Left renal cortex interstitium (tissue), 4 donors: Measurements from ENCODE around the gene GLIS1. TPM values are rescaled to one million over a fixed set of nuclear protein-coding genes. Genes with fewer than 3 reads are reported as not detected.

Experiments used
- DNase-seq, 4 donors: peaks; one replicate each; pipeline ENCODE4 v3.0.0-alpha.2; 2013; ENCODE audit warnings: low read depth in 4 of 4, low spot score in 2 of 4, missing footprints in 1 of 4
- polyA plus RNA-seq, 4 donors: library from polyadenylated mRNA; unstranded; fragments of 120-200 nt; gene quantifications; one replicate each; pipeline ENCODE4 v1.2.1, GENCODE V29; 2013; ENCODE audit not compliant: insufficient read length in 4 of 4

The GLIS1 gene
- polyA plus RNA-seq, 4 donors = 1.8 to 3.6 (median 3.0) TPM

DNA sequence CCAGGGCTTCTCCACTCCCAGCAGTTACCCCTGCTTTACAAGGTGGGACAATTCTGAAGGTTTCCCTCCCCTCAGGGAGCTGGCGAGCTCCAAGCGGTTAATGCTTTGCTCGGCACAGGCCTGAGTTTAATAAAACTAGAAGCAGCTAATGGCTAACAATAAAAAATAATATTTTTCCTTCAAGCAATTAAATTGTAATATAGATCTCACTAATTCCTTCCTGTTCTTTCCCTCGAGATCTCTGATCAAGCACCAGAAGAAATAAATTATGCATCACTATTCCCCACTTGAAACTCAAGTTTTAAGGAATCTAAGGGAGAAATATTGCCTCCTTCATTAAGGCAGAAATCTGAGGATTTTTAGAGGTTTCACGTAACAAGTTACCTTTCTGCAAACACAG, 42.9 kb downstream of the GLIS1 start:
- DNase-seq = no peak

DNA sequence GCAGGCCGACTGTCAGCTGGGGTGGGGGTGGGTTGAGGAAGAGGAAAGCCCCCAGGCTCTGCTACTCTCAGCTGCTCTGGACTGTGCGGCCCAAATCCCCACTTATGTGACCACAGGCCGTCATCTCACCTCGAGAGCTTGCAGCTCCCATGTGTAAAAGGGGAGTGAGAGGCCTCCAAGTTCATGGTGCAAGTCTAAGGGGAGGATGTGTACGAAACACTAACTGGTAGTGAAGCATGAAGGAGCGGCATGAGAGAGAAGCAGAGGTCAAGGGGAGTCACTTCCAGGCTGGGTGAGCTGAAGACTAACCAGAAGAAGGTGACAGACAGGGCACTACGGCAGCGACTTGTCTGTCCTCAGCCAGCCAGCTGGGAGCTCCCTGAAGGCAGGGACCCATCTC, 43.8 kb downstream of the GLIS1 start:
- no peak for DNase-seq

DNA sequence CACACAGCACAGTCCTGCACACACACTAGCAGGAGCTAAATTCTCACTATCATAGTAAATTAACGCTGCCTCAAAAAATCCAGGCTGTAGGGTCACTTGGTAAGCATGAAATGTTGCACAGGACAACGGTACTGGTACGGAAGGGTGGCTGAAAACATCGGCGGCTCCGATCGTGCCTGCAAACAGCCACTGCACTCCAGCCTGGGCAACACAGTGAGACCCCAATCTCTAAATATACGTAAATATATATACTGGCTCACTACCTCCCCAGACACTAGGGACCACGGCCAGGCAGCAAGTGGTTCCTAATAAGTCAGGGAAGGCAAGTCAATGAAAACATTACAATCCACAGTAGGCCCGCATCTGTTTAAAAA, 44.3 kb downstream of the GLIS1 start:
- no peak for DNase-seq

DNA sequence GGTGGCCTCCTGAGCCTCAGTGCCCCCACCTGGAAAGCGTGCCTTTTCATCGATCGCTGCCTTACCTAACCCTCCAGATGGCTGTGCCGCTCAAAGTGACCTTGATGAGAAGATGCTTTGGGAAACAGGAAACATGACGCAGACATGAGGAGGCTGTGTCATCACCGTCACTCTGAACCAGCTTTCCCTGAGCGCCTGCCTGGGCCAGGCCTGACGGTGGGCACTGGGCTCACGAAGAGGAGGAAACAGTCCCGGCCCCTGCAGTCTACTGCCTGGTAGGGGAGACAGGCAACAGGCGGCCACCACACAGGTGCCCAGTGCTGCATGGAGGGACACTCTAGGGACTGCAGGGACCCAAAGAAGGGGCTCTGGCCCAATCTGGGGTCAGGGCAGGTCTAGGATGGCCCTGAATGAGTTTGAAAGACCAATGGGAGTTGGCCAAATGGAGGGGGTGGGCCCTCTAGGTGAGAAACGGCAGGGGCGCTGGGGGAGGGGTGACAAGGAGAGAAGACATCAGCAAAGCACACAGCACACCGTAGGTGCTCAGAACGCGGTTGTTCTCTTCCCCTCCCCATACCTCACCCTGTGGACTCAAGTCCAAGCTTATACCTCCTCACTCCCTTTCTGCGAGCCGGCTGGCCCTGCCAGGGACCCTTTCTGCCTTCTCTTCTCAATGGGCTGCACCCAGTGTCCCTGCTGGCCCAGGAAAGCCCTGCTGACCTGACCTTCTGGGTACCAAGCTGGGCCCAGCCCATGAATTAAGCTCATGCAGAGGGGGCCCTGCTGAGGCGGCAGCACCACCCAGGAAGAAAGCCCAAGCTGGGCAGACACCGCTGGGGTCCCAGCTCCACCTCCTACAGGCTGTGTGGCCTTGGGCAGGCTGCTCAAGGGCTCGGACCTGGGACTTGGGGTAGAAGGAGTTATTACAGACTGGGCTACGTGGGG, 44.9 kb downstream of the GLIS1 start:
- DNase-seq = no peak

DNA sequence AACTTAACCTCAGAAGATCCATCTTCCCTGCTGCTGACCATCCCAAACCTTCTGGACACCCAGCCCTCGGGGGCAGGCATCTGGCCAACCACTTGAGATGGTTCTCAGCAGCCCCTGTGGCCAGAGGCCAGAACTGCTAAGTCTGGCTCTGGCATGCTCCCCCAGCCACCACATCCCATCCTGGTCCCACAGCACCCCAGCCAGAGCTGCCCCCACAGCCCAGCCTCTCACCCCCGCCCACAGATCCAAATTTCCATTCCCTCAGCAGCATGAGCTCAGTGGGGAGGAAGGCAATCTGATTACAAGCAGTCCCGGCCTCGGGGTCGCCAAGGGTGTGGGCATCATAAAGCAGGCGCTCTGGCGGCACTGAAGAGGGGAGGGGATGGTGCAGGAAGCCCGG, 45.6 kb downstream of the GLIS1 start:
- no peak for DNase-seq

DNA sequence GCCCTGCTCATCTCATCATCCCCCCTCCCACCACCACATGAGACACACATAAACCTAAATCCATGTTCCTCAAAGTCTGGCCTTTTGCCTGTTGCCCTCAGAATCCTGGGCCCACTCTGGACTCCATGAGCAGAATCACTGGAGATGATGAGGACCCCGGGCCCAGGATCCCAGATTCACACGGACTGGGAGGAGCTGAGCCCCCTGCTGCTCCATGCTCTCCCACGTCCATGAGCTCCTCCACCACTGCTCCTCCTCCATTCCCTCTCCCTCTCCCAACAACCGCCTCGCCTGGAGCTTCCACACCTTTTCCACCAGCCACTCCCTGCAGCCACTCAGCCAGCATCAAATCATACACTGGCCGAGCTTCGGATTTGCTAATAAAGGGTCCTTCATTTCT, 47.6 kb downstream of the GLIS1 start:
- no peak for DNase-seq

DNA sequence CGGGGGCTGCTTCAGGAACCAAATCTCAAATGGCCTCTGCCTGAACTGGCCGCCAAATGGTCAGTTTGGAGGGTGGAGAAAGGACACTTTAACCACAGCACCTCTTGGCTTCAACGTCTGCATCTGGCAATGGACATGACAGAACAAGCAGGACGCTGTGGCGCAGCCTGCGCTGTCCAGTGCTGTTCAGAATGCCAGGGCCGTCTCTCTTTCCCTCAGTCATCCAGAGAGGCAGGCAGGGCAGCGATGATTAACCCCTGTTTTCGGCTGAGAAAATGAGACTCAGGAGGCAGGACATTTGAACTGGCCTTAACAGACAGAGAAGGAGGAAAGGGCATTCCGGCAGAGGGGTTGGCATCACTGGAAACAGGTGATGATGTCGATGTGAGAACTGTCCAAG, 48.6 kb downstream of the GLIS1 start:
- DNase-seq = no peak

DNA sequence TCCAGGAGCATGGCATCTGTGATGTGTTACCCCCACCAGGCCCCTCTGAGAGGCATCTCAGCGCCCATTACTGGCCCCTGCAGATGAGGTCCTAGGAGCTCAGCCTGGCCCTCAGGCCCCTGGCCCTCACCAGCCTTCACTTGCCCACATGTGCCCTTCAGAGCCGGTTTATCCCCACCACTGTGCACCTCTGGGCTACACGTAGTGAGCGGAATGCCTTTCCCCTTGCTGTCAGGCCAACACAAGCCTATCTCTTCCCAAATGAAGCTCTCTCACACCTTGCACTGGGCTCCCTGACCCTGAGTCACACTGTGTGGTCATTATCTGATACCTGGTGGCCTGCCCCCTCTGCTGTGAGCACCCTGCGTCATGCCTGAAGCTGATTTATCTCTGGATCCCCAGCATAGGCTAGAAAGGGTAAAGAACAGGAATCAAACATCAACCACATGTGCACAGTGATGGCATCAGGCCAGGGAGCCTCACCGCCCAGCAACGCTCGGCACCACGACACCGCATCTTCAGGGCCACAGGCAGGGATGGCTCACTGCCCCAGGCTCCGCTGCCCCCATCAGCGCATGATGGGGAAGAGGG, 49.1 kb downstream of the GLIS1 start:
- DNase-seq = no peak

DNA sequence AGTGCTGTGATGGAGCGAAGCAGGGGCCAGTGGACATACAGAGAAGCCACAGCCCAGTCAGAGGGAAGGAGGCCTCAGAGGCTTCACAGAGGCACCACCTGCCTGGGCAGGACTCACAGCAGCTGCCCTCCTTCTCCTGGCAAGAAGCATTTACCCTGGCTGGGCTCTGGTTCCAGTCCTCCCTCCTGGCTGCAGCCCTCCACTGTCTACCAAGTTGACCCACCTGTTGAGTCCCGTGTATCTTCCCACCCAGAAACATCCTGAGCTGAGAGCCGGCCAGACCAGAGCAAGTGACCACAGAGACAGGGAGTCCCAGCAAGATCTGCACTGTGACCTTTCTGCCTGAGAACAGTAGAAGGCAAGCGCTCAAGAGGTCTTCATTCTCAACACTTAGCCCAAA, 49.7 kb downstream of the GLIS1 start:
- DNase-seq = no peak

DNA sequence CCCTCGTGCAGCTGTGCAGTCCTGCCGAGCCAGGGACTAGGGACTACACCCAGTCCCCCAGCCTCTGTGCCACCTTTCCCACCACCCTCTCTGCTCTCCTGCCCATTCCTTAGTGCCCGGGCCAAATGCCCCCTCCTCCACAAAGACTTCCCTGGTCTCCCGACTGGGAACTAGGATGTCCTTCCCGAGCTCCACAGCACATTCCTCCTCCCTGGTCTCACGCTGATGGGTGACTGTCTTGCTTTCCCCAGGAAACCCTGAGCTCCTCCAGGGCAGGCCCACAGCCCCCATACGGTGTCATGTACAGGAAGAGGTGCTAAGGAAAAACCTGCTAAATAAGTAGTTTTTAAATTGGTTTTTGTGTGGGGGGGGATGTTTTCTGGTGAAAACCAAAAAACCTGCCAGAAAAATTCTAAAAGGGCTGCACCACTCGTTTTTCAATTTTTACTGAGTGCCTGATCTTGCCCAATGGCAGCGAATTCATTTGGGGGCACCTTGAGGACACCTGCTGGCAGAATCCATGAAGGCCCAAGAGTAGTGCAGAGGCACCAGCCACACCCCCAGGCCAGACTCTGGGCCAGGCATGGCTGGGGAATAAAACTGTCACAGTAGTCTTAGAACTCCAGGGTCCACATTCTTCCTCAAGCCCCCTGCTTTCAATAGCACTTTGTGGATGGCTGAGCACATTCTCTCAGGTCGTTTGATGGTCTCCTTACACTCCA, 50.4 kb downstream of the GLIS1 start:
- DNase-seq = no peak

DNA sequence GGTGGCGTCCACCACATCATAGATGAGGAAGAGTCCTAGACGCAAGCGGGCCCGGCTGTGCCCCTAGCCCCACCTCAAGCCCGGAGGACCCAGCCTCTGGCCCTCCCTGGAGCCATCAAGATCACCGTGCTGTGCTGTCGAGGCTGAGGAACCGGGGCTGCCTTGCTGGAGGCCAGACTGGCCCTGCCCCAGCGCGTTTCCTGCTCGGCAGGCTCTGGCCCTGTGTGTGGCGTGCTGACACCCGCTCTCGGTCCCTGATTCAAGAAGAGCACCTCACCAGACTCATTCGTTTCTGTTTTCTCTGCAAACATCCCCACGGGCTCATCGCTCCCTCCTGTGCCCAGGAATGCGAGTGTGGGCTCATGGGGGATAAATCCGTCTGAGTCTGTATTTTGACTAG, 51.1 kb downstream of the GLIS1 start:
- DNase-seq = no peak

DNA sequence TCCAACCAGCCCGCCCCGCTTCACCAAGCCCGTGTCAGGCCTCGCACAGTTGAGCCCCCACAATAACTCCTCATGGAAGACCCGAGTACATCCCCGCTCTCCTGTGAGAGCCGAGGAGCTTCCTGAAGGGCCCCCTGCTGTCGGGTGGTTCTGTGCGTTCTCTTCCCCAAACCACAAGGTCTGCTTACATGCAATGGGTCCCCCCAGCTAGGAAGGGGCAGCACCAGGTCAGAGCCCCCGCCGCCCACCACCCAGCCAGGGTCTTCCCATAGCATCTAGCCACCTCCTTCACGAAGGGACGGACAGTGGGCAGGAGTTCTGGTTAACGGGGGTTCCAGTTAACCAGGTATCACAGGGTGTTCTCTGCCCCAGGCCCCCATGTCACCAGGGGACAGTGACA, 51.5 kb downstream of the GLIS1 start:
- DNase-seq = no peak

DNA sequence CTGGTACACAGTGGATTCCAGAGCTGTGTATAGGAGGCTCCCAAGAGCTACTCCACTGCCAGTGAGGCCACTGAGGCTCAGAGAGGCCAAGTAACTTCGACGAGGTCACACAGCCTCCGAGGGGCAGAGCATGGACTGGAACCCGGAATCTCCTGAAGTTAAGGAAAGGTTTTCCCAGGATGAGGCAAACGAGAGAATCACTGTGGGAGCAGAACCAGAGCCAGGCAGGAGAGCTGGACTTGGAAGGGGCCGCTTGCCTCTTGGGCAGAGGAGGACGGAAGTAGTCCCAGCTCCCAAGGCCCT, 52.0 kb downstream of the GLIS1 start:
- no peak for DNase-seq

DNA sequence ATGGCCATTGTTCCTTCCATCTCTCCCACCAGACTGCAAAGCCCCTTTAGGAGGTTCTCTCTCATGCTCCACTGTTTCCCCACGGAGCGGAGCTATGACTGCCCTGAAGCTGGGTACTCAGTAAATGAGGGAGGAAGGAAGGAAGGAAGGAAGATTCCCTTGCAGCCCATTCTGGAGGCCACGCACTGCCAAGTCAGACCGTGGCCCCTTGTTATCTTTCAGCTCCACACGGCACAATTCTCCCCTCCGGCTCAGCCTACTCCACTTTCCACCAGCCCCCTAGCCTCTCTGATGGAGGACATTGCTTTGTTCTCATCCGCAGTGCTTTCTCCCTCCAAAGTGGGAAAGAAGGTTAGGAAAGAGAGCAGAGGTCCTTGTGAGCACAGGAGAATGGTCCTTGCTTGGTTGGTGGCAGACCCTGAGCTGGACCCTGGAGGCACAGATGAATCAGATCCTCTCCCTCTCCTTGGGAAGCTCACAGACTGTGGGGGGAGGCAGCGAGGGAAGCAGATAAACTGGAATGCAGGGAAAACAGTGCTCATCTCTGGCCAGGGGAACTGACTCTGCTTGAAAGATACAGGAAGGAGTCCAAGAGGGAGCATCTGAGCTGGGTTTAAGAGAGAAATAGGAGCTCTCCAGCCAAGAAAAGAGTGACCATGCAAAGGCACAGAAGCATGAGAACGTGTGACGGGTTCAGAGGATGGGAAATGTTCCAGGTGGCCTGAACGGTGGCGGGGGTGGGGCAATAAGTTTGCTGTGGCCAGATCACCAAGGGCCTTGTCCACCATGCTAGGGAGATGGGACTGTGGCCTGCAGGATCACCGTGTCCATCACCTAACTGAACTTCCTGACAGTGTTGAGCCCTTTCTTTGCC, 52.6 kb downstream of the GLIS1 start:
- no peak for DNase-seq

DNA sequence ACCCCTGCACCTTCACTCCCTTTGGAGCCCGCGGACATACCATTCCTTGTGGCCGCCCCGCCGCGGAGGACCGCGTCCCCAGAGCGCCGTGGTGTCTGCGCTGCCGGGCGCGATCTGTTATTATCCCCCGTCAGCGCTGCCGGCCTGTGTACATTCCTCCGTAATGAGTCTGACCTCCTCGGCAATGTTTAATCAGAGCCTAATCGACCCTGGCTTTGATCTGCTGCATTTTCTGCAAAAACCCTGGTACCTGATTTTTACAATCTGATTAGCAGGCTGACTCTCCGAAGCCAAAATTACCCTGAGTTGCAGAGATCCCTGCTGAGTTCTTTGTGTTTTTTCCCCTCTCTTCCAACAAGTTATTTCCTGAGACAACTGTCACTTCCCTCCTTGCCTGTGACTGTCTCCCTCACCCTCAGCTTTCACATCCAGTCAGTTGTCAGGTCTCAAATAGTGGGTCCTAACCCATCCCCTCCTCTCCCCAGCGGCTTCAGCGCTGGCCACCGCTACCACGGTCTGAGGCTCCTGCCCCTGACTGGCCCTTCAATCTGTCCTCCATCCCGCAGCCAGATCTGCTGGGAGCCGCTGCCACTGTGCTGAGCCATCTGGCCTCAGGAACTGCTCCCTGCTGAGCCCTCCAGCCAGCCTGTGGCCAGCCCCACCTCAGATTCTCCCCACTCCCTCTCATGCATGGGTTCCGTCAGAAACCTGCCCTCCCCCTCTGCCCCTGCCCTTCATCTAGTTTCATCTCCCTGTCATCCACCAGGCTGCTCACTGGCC, 53.5 kb downstream of the GLIS1 start:
- DNase-seq = no peak

DNA sequence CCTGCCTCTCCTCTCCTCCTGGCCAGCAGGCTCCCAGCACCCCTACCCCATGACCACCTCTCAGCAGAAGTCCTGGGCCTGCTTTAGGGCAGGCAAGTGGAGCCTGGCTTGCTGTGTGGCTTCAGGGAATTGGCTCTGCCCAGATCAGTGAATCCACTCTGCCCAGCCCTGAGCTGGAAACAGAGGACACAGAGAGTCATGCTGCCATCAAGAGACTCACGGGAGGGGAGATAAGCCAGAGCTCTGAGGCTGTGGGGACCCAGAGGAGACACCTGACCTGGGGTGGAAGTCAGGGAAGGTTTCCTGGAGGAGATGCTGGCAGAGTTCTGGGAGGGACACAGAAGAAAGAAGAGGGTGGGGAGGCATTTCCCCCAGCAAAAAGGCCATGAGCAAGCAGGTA, 54.2 kb downstream of the GLIS1 start:
- no peak for DNase-seq

DNA sequence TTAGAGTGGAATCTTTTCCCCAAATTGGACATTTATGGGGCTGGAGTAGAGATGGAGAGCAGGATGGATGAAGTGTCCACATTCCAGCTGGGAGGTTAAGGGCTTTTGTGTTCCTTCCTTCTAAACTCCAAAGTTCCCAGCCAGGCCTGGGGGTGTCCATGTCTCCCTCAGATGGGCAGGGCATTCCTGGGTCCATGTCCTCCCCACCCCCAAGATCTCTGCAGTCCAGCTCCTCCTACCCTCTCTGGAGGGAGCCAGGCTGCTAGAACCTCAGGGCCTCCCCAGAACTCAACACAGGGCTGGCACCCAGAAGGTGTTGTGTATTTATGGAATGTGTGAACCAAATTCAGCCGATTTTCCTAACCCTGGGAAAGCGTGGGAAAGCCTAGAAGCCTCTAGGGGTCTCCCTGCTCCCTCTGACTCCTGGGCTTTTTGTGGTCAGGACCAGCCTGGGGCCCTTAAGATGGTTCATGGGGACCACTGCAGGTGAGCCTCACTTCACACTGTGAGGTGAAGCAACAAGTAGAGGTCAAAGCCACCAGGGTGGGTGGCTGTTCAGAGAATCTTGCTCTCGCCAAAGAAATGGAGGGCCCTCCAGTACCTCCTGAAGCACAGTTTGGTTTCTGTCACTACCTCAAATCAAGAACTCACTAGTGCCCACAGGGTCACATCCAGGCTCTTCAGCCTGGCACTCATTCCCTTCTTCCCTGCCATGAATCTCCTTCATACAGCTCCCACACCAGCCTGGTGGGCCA, 54.8 kb downstream of the GLIS1 start:
- DNase-seq = no peak

DNA sequence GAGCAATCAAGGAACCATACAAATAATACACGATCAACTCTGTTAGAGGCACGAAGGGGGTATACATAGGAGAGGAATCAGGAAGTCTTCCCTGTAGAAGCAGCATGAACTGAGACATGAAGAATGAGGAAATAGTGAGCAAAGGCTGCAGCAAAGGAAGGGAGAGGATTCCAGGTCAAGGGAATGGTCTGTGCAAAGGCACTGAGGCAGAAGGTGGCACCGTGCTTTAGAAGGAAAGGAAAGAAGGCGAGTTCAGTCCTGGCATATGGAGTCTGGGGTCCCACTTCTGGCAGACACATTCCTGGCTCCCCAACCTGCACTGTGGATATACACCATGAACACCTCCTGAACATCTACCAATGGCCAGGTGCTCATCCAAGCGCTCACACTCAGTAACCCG, 56.1 kb downstream of the GLIS1 start:
- DNase-seq = no peak

DNA sequence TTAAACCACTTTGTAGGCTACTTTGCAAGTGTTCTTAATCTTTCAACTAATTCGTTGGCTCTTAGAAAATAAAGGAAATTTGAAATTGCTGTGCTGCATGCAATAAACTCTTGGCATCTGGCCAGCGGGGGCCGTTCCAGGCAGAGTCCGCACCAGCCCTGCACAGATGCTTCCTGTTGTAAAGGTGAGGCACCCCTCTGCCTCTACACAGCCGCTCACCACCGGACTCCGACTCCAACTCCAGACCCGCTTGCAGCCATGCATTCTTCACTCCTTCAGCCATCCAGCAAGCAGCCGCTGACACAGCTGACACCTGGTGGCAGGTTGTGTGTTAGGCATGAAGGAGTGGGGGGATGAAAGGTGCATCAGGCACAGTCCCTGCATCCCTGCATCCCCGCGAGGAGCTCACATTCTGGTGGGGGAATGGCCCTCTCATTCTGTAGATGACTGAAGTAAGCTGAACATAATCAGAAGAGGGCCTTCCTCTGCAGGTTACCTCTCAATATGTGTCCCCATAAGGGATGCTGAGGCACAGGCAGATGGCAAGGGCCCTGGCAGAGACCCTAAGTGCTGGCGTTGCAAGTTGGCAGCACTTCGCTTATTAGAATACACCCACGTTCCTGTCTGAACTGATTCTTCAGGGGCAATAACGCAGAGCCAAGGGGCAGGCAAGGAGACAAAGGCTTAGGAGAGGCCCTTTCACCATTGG, 56.8 kb downstream of the GLIS1 start:
- peak in 1 of 4 donors; percentile 60 for DNase-seq
